DND-41 (cell line): ENCODE measurements around the gene CCDC171.

ENCODE experiments used
- ATAC-seq: fragments of 200-7000 bp; cut with Tn5 transposase; 3 replicates; pipeline ENCODE4 v1.9.1; 2021; ENCODE audit warnings: low read depth; ENCODE audit not compliant: insufficient read depth
- DNase-seq: peaks from one replicate; pipeline ENCODE4 v3.0.0-alpha.2; 2020
- H2AFZ ChIP-seq: 2 replicates; pipeline ENCODE4 v1.6.0; 2012; ENCODE audit warnings: low read depth, low read length
- H3K27ac ChIP-seq: 2 replicates; pipeline ENCODE4 v1.5.1; 2012; ENCODE audit warnings: low read length, inconsistent platforms
- H3K27me3 ChIP-seq: fragments of 200-600 bp; sonication (generic); 2 replicates; pipeline ENCODE4 v1.6.0; 2012; ENCODE audit warnings: low read length, mild to moderate bottlenecking, inconsistent platforms; ENCODE audit not compliant: insufficient read depth, poor library complexity
- H3K36me3 ChIP-seq: 2 replicates; pipeline ENCODE4 v1.5.1; 2012; ENCODE audit warnings: low read length, inconsistent platforms; ENCODE audit not compliant: insufficient read depth
- H3K4me1 ChIP-seq: 2 replicates; pipeline ENCODE4 v1.5.1; 2012; ENCODE audit warnings: mild to moderate bottlenecking, low read length; ENCODE audit not compliant: insufficient read depth
- H3K4me2 ChIP-seq: 2 replicates; pipeline ENCODE4 v1.6.0; 2012; ENCODE audit warnings: mild to moderate bottlenecking, moderate library complexity, low read length, inconsistent platforms; ENCODE audit not compliant: insufficient read depth
- H3K4me3 ChIP-seq, 2 experiments: fragments of 200-600 bp in 1 of 2; shearing (Covaris generic) in 1 of 2; 2 replicates each; pipeline ENCODE4 v1.5.1; 2012 to 2016; ENCODE audit warnings: inconsistent platforms in 2 of 2, low read length in 2 of 2, mild to moderate bottlenecking in 2 of 2, low read depth in 1 of 2, moderate library complexity in 1 of 2
- H3K79me2 ChIP-seq: 2 replicates; pipeline ENCODE4 v1.6.0; 2012; ENCODE audit warnings: low read length, inconsistent platforms; ENCODE audit not compliant: insufficient read depth
- H3K9ac ChIP-seq: 2 replicates; pipeline ENCODE4 v1.6.0; 2012; ENCODE audit warnings: low read depth, mild to moderate bottlenecking, inconsistent platforms, low read length, moderate library complexity
- H3K9me3 ChIP-seq: 2 replicates; pipeline ENCODE4 v1.5.1; 2012; ENCODE audit warnings: low read length, moderate library complexity, mild to moderate bottlenecking, inconsistent platforms; ENCODE audit not compliant: insufficient read depth, severe bottlenecking
- H4K20me1 ChIP-seq: 2 replicates; pipeline ENCODE4 v1.6.0; 2012; ENCODE audit warnings: low read length; ENCODE audit not compliant: insufficient read depth
- EZH2 ChIP-seq: IDR thresholded peaks from 3 replicates; pipeline ENCODE4 v1.6.1; 2012; ENCODE audit warnings: borderline replicate concordance, low read depth, mild to moderate bottlenecking, moderate library complexity, low read length, inconsistent platforms; ENCODE audit not compliant: severe bottlenecking
- TF ChIP-seq, protein P1 (sequence below): IDR thresholded peaks from 2 replicates; pipeline ENCODE4 v1.5.1; 2012; ENCODE audit warnings: borderline replicate concordance, low read length, moderate library complexity, mild to moderate bottlenecking; ENCODE audit not compliant: poor library complexity, severe bottlenecking; ENCODE audit errors: extremely low read depth

CCDC171 gene

DNA sequence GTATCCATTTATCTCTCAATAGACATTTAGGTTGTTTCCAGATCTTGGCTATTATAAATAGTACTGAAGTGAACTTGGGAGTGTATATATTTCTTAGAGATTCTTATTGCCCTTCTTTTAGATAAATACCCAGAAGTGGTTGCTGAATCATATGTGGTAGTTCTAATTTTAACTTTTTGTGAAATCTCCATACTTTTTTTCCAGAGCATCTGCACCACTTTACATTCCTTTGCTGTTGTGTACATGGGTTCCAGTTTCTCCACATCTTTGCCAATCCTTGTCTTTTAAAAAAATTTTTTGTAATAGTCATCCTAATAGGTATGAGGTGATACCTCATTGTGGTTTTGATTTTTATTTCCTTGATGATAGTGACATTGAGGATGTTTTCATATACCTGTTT is 303.7 kb downstream of the CCDC171 start:
- no peaks in the 10 kb centered on the region for H3K36me3 ChIP-seq
- no peak overlapping the region for H2AFZ ChIP-seq
- ATAC-seq = no peak
- no peaks in the 10 kb centered on the region for H3K4me1 ChIP-seq
- H4K20me1 ChIP-seq = no peaks in the 10 kb centered on the region
- no peaks in the 10 kb centered on the region for H3K27me3 ChIP-seq
- H3K9ac ChIP-seq = no peak overlapping the region
- H3K79me2 ChIP-seq = no peaks in the 10 kb centered on the region
- no peak overlapping the region for H3K27ac ChIP-seq
- H3K4me2 ChIP-seq = no peak overlapping the region
- no peak for DNase-seq
- no peak overlapping the region for H3K4me3 ChIP-seq
- no peak for TF ChIP-seq EZH2
- TF ChIP-seq, protein P1, sequence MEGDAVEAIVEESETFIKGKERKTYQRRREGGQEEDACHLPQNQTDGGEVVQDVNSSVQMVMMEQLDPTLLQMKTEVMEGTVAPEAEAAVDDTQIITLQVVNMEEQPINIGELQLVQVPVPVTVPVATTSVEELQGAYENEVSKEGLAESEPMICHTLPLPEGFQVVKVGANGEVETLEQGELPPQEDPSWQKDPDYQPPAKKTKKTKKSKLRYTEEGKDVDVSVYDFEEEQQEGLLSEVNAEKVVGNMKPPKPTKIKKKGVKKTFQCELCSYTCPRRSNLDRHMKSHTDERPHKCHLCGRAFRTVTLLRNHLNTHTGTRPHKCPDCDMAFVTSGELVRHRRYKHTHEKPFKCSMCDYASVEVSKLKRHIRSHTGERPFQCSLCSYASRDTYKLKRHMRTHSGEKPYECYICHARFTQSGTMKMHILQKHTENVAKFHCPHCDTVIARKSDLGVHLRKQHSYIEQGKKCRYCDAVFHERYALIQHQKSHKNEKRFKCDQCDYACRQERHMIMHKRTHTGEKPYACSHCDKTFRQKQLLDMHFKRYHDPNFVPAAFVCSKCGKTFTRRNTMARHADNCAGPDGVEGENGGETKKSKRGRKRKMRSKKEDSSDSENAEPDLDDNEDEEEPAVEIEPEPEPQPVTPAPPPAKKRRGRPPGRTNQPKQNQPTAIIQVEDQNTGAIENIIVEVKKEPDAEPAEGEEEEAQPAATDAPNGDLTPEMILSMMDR = no peak
- no peaks in the 10 kb centered on the region for H3K9me3 ChIP-seq

DNA sequence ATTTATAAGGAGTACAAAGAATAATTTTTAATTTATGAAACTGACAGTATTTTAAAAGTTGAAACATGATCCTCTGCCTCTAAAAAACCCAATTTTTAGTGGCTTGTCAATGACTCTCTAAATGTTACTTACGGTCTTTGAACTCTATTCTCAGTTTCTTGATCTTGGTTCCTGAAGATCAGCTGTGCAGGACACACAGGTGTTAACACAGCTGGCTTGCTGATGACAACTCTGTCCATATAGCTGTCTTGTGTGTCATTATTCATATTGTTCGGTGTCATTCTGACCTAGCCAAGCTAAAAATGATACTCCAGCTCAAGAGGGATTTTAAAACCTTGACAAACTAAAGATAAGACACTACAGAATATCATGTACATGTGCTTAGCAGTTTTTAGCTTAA is 314.5 kb downstream of the CCDC171 start:
- Histone ChIP-seq H3K4me3 (no peak overlapping the region), H3K79me2 (no peaks in the 10 kb centered on the region), H3K27ac (no peak overlapping the region), H3K9ac (no peak overlapping the region), H3K4me1 (no peaks in the 10 kb centered on the region), H3K9me3 (no peaks in the 10 kb centered on the region), H3K27me3 (no peaks in the 10 kb centered on the region), H2AFZ (no peak overlapping the region), H3K36me3 (no peaks in the 10 kb centered on the region), H4K20me1 (no peaks in the 10 kb centered on the region), H3K4me2 (no peak overlapping the region)
- no peak for DNase-seq
- no peak for ATAC-seq
- TF ChIP-seq, protein P1 = no peak
- TF ChIP-seq EZH2 = no peak

DNA sequence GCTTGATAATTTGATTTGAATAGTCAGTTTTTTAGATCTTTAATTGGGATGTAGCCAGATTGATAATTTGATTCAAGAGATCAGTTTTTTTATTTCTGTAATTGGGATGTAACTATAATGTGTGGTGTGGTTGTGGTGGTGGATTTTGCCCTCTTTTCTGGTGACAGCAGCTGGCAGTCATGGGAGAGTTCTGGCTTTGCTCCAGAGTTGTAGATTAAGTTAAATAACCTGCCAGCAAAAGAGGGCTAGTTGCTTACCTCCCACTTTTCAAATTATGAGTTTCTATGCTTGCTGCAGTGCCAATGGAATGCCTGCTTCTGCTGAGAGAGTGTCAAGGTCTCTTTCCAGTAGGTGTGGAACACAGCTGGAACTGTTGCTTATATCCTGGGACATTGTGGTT is 315.1 kb downstream of the CCDC171 start:
- H2AFZ ChIP-seq = no peak overlapping the region
- no peaks in the 10 kb centered on the region for H3K79me2 ChIP-seq
- H3K4me1 ChIP-seq = no peaks in the 10 kb centered on the region
- no peak overlapping the region for H3K9ac ChIP-seq
- no peaks in the 10 kb centered on the region for H3K9me3 ChIP-seq
- H3K4me3 ChIP-seq = no peak overlapping the region
- DNase-seq = no peak
- no peaks in the 10 kb centered on the region for H4K20me1 ChIP-seq
- no peak overlapping the region for H3K27ac ChIP-seq
- TF ChIP-seq, protein P1 = no peak
- no peak for TF ChIP-seq EZH2
- H3K36me3 ChIP-seq = no peaks in the 10 kb centered on the region
- H3K4me2 ChIP-seq = no peak overlapping the region
- no peak for ATAC-seq
- no peaks in the 10 kb centered on the region for H3K27me3 ChIP-seq
